Mesendoderm (in vitro differentiated cells): ENCODE measurements around the gene MCM7.
A peak's percentile ranks its signal among the peaks of the same experiment; 100 is the strongest.

Source experiments
- DNase-seq: peaks from one replicate; pipeline ENCODE4 v3.0.0; 2013
- H2AK5ac ChIP-seq: 2 replicates; pipeline ENCODE4 v1.6.1; 2013; ENCODE audit warnings: low read length, inconsistent platforms
- H2BK120ac ChIP-seq: 2 replicates; pipeline ENCODE4 v1.6.1; 2013; ENCODE audit warnings: low read depth, mild to moderate bottlenecking, low read length, moderate library complexity, mixed read lengths
- H2BK15ac ChIP-seq: replicated peaks from 2 replicates; pipeline ENCODE4 v1.6.1; 2013; ENCODE audit warnings: low read depth, mild to moderate bottlenecking, moderate library complexity
- H2BK5ac ChIP-seq: 2 replicates; pipeline ENCODE4 v1.6.1; 2013; ENCODE audit warnings: low read length, inconsistent platforms
- H3K18ac ChIP-seq: 2 replicates; pipeline ENCODE4 v1.6.1; 2013; ENCODE audit warnings: mild to moderate bottlenecking, low read length, mixed read lengths
- H3K23ac ChIP-seq: one replicate; pipeline ENCODE4 v1.6.1; 2013; ENCODE audit warnings: low read length
- H3K27ac ChIP-seq: 2 replicates; pipeline ENCODE4 v1.5.1; 2013; ENCODE audit warnings: low read depth, mild to moderate bottlenecking, inconsistent platforms, low read length, moderate library complexity
- H3K27me3 ChIP-seq: 2 replicates; pipeline ENCODE4 v1.6.1; 2013; ENCODE audit warnings: low read length, control low read depth, mild to moderate bottlenecking, inconsistent platforms; ENCODE audit not compliant: insufficient read depth, poor library complexity
- H3K36me3 ChIP-seq: 2 replicates; pipeline ENCODE4 v1.6.1; 2013; ENCODE audit warnings: low read length, inconsistent platforms; ENCODE audit not compliant: control insufficient read depth, insufficient read depth
- H3K4ac ChIP-seq: one replicate; pipeline ENCODE4 v1.6.1; 2013; ENCODE audit warnings: low read depth, mild to moderate bottlenecking, low read length, moderate library complexity
- H3K4me1 ChIP-seq: 2 replicates; pipeline ENCODE4 v1.6.1; 2013; ENCODE audit warnings: low read depth, low read length, inconsistent platforms; ENCODE audit not compliant: control insufficient read depth
- H3K4me2 ChIP-seq: 2 replicates; pipeline ENCODE4 v1.6.1; 2013; ENCODE audit warnings: low read length
- H3K4me3 ChIP-seq: 2 replicates; pipeline ENCODE4 v1.5.1; 2013; ENCODE audit warnings: mild to moderate bottlenecking, low read length
- H3K56ac ChIP-seq: one replicate; pipeline ENCODE4 v1.6.1; 2013; ENCODE audit warnings: low read length
- H3K79me1 ChIP-seq: 2 replicates; pipeline ENCODE4 v1.6.1; 2013; ENCODE audit warnings: low read length, inconsistent platforms
- H3K79me2 ChIP-seq: 2 replicates; pipeline ENCODE4 v1.6.1; 2013; ENCODE audit warnings: mild to moderate bottlenecking, low read length; ENCODE audit not compliant: control insufficient read depth, insufficient read depth
- H3K9ac ChIP-seq: 2 replicates; pipeline ENCODE4 v1.6.1; 2013; ENCODE audit warnings: low read length, inconsistent platforms
- H4K5ac ChIP-seq: one replicate; pipeline ENCODE4 v1.6.1; 2013; ENCODE audit warnings: low read length
- H4K8ac ChIP-seq: one replicate; pipeline ENCODE4 v1.6.1; 2013; ENCODE audit warnings: low read depth, mild to moderate bottlenecking, control low read depth, low read length, moderate library complexity
- WGBS: extraction: QIAGEN DNeasy Blood & Tissue Kit; methylation state at CpG from one replicate; pipeline ENCODE4 v1.1.7; 2013; ENCODE audit warnings: low lambda C conversion rate, missing lambda C conversion rate; ENCODE audit not compliant: insufficient coverage; ENCODE audit errors: extremely low coverage; 5-methylcytosine and 5-hydroxymethylcytosine counted together

MCM7 gene

DNA sequence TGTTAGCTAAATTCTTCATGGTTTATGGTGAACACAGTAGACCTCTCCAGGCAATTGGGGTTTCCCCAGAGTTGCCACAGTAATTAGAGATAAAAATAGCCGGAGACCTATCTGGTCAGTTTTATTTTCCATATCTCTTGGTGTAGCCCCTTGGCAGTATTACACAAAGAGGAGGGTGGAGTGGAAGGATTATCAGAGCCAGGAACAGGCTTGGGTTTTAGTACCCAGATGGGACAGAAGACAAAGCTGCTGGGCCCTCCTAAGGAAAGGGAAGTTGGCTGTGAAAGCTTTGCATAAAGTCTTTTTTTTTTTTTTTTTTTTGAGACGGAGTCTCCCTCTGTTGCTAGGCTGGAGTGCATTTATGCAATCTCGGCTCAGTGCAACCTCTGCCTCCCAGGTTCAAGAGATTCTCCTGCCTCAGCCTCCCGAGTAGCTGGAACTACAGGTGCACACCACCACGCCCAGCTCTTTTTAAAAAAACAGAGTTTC lies 41.9 kb downstream of the MCM7 start:
- no peak overlapping the region for H3K9ac ChIP-seq
- no peak overlapping the region for H2BK5ac ChIP-seq
- H3K56ac ChIP-seq, result no peak overlapping the region
- no peaks in the 10 kb centered on the region for H3K79me1 ChIP-seq
- no peak overlapping the region for H4K8ac ChIP-seq
- no peak overlapping the region for H3K27ac ChIP-seq
- H3K27me3 ChIP-seq, result no peaks in the 10 kb centered on the region
- H2BK120ac ChIP-seq, result no peak overlapping the region
- WGBS, result no CpG with 5 or more reads among the region's 5 CpGs
- no peak overlapping the region for H3K4ac ChIP-seq
- no peaks in the 10 kb centered on the region for H3K79me2 ChIP-seq
- H3K36me3 ChIP-seq, result peaks cover 20% of the 10 kb centered on the region
- H3K18ac ChIP-seq, result no peak overlapping the region
- no peak overlapping the region for H4K5ac ChIP-seq
- no peak overlapping the region for H2BK15ac ChIP-seq
- H3K4me1 ChIP-seq, result no peaks in the 10 kb centered on the region
- DNase-seq, result no peak
- H3K23ac ChIP-seq, result no peak overlapping the region
- H3K4me3 ChIP-seq, result no peak overlapping the region
- no peak overlapping the region for H2AK5ac ChIP-seq
- no peak overlapping the region for H3K4me2 ChIP-seq

DNA sequence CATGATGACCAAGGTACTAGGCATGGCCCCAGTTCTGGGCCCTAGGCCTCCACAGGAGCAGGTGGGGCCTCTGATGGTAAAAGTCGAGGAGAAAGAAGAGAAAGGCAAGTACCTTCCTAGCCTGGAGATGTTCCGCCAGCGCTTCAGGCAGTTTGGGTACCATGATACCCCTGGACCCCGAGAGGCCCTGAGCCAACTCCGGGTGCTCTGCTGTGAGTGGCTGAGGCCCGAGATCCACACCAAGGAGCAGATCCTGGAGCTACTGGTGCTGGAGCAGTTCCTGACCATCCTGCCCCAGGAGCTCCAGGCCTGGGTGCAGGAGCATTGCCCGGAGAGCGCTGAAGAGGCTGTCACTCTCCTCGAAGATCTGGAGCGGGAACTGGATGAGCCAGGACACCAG lies 44.2 kb downstream of the MCM7 start:
- WGBS, result no CpG with 5 or more reads among the region's 10 CpGs
- H2BK5ac ChIP-seq, result no peak overlapping the region

DNA sequence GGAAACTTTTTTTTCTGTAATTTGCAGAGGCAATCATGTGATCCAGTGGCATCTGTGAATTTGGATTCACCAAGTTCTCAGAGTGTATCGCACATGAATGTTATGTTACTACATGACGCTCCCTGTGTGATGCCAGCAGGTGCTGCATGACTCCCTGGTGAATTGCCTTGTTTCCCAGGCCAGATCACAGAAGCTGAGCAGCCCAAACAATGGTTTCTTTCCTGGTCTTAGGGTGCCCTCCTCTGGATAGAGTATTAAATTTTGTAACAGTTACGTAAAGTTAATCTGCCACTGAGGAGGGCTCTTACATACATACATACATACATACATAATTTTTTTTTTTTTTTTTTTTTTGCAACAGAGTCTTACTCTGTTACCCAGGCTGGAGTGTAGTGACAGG lies 48.0 kb downstream of the MCM7 start:
- Histone ChIP-seq H3K18ac (no peak overlapping the region), H2BK15ac (no peak overlapping the region), H3K4me2 (no peak overlapping the region), H3K79me2 (peaks cover 6% of the 10 kb centered on the region), H3K23ac (no peak overlapping the region), H2BK5ac (no peak overlapping the region), H3K27me3 (no peaks in the 10 kb centered on the region), H2AK5ac (no peak overlapping the region), H3K4ac (no peak overlapping the region), H4K5ac (no peak overlapping the region), H2BK120ac (no peak overlapping the region), H3K56ac (no peak overlapping the region), H4K8ac (no peak overlapping the region), H3K9ac (no peak overlapping the region), H3K79me1 (peaks cover 4% of the 10 kb centered on the region), H3K4me3 (no peak overlapping the region), H3K36me3 (peaks cover 9% of the 10 kb centered on the region), H3K4me1 (no peaks in the 10 kb centered on the region), H3K27ac (no peak overlapping the region)
- DNase-seq, result peak; percentile 68
- WGBS, result no CpG with 5 or more reads among the region's 3 CpGs

More for the DNA sequence above, 44.2 kb downstream of the MCM7 start:
- Histone ChIP-seq H3K27ac (no peak overlapping the region), H3K4ac (no peak overlapping the region), H4K5ac (no peak overlapping the region), H3K36me3 (peaks cover 17% of the 10 kb centered on the region), H3K56ac (no peak overlapping the region), H3K4me2 (no peak overlapping the region), H3K9ac (no peak overlapping the region), H3K79me2 (no peaks in the 10 kb centered on the region), H3K18ac (no peak overlapping the region), H3K23ac (no peak overlapping the region), H2BK120ac (no peak overlapping the region), H3K27me3 (no peaks in the 10 kb centered on the region), H3K4me1 (no peaks in the 10 kb centered on the region), H3K79me1 (peaks cover 4% of the 10 kb centered on the region), H2AK5ac (no peak overlapping the region), H3K4me3 (no peak overlapping the region), H4K8ac (no peak overlapping the region), H2BK15ac (no peak overlapping the region)
- no peak for DNase-seq

DNA sequence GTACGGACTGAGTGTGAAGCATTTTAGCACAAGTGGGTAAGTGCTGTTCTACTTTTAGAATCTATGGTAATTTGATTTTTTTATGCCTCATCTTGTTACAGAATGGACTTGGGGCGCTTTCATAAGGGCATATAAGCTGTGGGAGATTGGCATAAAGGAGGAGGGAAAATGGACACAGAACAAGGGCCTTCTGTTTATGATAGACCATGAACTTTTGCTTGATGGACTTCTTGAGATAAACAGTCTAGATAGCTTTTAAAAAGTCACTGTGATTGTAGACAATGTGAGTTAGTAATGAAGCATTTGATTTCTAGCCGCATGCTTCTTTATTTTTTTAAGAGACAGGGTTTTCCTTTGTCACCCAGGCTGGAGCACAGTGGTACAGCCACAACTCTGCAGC lies 49.6 kb downstream of the MCM7 start:
- Histone ChIP-seq H3K56ac (no peak overlapping the region), H3K79me1 (peaks cover 4% of the 10 kb centered on the region), H2BK5ac (no peak overlapping the region), H2AK5ac (no peak overlapping the region), H3K27ac (no peak overlapping the region), H3K4ac (no peak overlapping the region), H2BK15ac (no peak overlapping the region), H3K23ac (no peak overlapping the region), H4K8ac (no peak overlapping the region), H2BK120ac (no peak overlapping the region), H3K27me3 (no peaks in the 10 kb centered on the region), H3K36me3 (no peaks in the 10 kb centered on the region), H3K79me2 (peaks cover 6% of the 10 kb centered on the region), H3K4me3 (no peak overlapping the region), H4K5ac (no peak overlapping the region), H3K4me2 (no peak overlapping the region), H3K4me1 (no peaks in the 10 kb centered on the region), H3K9ac (no peak overlapping the region), H3K18ac (no peak overlapping the region)
- no peak for DNase-seq
- no CpG with 5 or more reads among the region's 3 CpGs for WGBS

DNA sequence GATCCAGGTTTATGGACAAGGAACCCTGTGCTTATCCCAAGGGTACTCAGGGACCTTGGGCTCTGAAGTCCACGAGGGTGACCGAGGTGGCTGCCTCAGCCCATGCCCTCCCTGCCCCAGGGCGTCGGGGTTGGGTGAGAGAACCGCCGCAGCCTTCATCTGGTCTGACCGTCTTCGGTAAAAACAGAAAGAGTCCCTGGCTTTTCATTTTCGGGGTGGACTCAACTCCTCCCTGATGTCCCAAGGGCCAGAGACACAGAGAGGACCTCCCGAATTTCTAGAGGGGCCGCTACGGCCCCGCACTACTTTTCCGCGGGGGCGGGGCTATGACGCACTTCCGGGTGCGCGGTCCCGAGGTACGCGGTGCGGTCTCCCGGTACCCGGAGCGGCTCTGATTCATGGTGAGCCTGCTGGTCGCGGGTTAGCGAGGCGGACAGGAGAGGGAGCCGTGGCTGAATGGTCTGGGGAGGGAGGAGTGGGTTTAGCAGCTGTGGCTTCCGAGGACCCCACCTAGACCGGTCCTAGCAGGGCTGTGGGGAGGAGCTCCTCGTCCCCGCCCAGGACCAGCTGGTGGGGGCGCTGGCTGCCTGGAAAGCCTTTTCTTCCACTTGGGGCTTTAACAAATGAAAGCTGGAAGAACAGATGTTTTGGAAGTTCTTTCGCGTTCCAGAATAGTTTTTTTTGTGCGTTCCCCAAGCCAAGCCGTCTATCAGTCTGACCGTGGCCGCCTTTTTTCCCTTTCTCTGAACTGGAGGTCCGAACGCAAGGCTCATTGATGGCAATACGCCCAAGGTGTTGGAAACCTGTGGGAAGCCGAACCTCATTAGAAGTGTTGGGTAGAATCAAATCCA lies 51.5 kb downstream of the MCM7 start, which contains the start of gene ZSCAN21:
TSS of gene ZSCAN21 (plus strand) at position 334 of the 851 bp plus-strand sequence. CDS start 7,233 bp downstream, outside the sequence.
- H3K9ac ChIP-seq, result peak within 1 kb of the TSS; percentile 95
- H3K4me1 ChIP-seq, result no peaks in the 10 kb centered on the region
- H4K8ac ChIP-seq, result no peak within 1 kb of the TSS
- peak within 1 kb of the TSS; percentile 78 for H3K4me2 ChIP-seq
- no peaks in the 10 kb centered on the region for H3K27me3 ChIP-seq
- peak; percentile 89 for DNase-seq
- peaks cover 4% of the 10 kb centered on the region for H3K79me1 ChIP-seq
- peak within 1 kb of the TSS; percentile 95 for H3K18ac ChIP-seq
- H3K4ac ChIP-seq, result peak within 1 kb of the TSS; percentile 64
- H3K56ac ChIP-seq, result peak within 1 kb of the TSS; percentile 97
- no peak within 1 kb of the TSS for H2BK5ac ChIP-seq
- no peak within 1 kb of the TSS for H2BK120ac ChIP-seq
- no peak within 1 kb of the TSS for H4K5ac ChIP-seq
- H3K27ac ChIP-seq, result peak within 1 kb of the TSS; percentile 81
- WGBS, result no CpG with 5 or more reads among the region's 47 CpGs
- no peak within 1 kb of the TSS for H2BK15ac ChIP-seq
- H2AK5ac ChIP-seq, result no peak within 1 kb of the TSS
- H3K4me3 ChIP-seq, result peak within 1 kb of the TSS; percentile 91
- H3K23ac ChIP-seq, result no peak within 1 kb of the TSS
- no peaks in the 10 kb centered on the region for H3K36me3 ChIP-seq
- peaks cover 6% of the 10 kb centered on the region for H3K79me2 ChIP-seq
